ENCODE measurements around the gene NUP43.

GRCh38 chr6:149750136-149750609, 3.8 kb upstream of the NUP43 start:
- TF ChIP-seq CTCF (IDR thresholded peaks at IDR 0.05; ENCODE audit: insufficient read depth, low read length, poor library complexity, severe bottlenecking) (no peak), EZH2phosphoT487 (conservative IDR thresholded peaks at IDR 0.05; ENCODE audit: low read length) (no peak)

Data from SU-DHL-6 (cell line).